ENCODE results near the gene WDR43. TPM values are rescaled to one million over a fixed set of nuclear protein-coding genes. Genes with fewer than 3 reads are reported as not detected.
A peak's percentile ranks its signal among the peaks of the same experiment; 100 is the strongest.

Gene WDR43
- total RNA-seq, 1 donor from 2014 or later, result 37.6 TPM

- peak overlapping the region; percentile 81 for H3K27ac Mint-ChIP-seq (ENCODE audit: unreplicated experiment)
- no peak for DNase-seq (ENCODE audit: low spot score)
Measured at GRCh38 chr2:28927878-28928277, 33.4 kb downstream of the WDR43 start.

DNA sequence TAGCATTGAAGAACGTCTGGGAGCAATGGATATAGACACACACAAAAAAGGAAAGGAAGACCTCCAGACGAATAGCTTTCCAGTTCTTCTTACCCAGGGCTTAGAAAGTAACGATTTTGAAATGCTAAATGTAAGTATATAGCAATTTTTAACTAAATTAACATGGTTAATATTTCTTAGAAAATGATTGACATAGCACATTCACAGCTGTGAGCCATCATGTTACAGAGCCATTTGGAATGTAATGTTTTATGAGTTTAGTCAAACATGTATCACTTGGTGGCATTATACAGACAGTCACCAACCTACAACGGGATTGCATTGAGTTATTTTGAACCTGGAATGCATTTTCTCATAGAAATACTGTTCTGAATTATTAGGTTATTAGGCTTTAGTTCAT, 35.1 kb downstream of the WDR43 start:
- peaks cover 28% of the 10 kb centered on the region for H3K36me3 Mint-ChIP-seq (ENCODE audit: low read depth)
- peak overlapping the region; percentile 14 for H3K27ac Mint-ChIP-seq (ENCODE audit: unreplicated experiment)

More at GRCh38 chr2:28927878-28928277, 33.4 kb downstream of the WDR43 start:
- Mint-ChIP-seq H3K9me3 (ENCODE audit: low read depth) (no peaks in the 10 kb centered on the region), H3K4me3 (ENCODE audit: unreplicated experiment) (no peak overlapping the region), H3K27me3 (ENCODE audit: low read depth) (no peaks in the 10 kb centered on the region), H3K36me3 (ENCODE audit: low read depth) (peaks cover 41% of the 10 kb centered on the region), H3K4me1 (ENCODE audit: low read depth) (peaks cover 35% of the 10 kb centered on the region)
- no peak for TF ChIP-seq CTCF (IDR thresholded peaks at IDR 0.05)

GRCh38 chr2:28930205-28930604, 35.7 kb downstream of the WDR43 start:
- Mint-ChIP-seq H3K4me1 (ENCODE audit: low read depth) (peaks cover 35% of the 10 kb centered on the region), H3K9me3 (ENCODE audit: low read depth) (no peaks in the 10 kb centered on the region), H3K4me3 (ENCODE audit: unreplicated experiment) (no peak overlapping the region), H3K36me3 (ENCODE audit: low read depth) (peaks cover 27% of the 10 kb centered on the region), H3K27me3 (ENCODE audit: low read depth) (no peaks in the 10 kb centered on the region), H3K27ac (ENCODE audit: unreplicated experiment) (peak overlapping the region; percentile 46)
- no peak for DNase-seq (ENCODE audit: low spot score)
- no peak for TF ChIP-seq CTCF (IDR thresholded peaks at IDR 0.05)

More for the DNA sequence above, 35.1 kb downstream of the WDR43 start:
- Mint-ChIP-seq H3K4me3 (ENCODE audit: unreplicated experiment) (no peak overlapping the region), H3K27me3 (ENCODE audit: low read depth) (no peaks in the 10 kb centered on the region), H3K4me1 (ENCODE audit: low read depth) (peaks cover 35% of the 10 kb centered on the region), H3K9me3 (ENCODE audit: low read depth) (no peaks in the 10 kb centered on the region)
- no peak for TF ChIP-seq CTCF (IDR thresholded peaks at IDR 0.05)
- no peak for DNase-seq (ENCODE audit: low spot score)

DNA sequence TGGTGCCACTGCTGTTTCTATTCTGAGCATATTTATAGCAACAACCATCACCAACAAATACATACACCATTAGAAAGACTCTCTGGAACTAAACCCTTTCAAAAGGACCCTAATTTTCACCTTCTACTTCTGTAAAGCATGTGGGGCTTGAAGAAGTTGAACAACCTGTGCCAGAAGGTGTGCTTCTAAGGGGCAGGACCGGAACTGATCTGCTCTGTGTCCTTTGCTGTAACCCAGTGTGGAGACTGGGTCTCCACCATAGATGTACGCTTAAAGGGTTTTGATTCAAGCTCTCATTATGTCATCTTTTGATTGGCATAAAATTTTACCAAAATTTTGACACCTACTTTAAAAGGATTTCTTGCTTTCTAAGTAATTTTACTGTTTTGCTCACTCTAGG, 40.3 kb downstream of the WDR43 start:
- Mint-ChIP-seq H3K27ac (ENCODE audit: unreplicated experiment) (no peak overlapping the region), H3K4me3 (ENCODE audit: unreplicated experiment) (no peak overlapping the region), H3K4me1 (ENCODE audit: low read depth) (peaks cover 7% of the 10 kb centered on the region), H3K9me3 (ENCODE audit: low read depth) (no peaks in the 10 kb centered on the region), H3K27me3 (ENCODE audit: low read depth) (no peaks in the 10 kb centered on the region), H3K36me3 (ENCODE audit: low read depth) (peaks cover 23% of the 10 kb centered on the region)
- TF ChIP-seq CTCF (IDR thresholded peaks at IDR 0.05), result no peak
- DNase-seq (ENCODE audit: low spot score), result no peak

GRCh38 chr2:28941008-28941407, 46.5 kb downstream of the WDR43 start:
- no peak for TF ChIP-seq CTCF (IDR thresholded peaks at IDR 0.05)
- no peaks in the 10 kb centered on the region for H3K27me3 Mint-ChIP-seq (ENCODE audit: low read depth)
- DNase-seq (ENCODE audit: low spot score), result no peak
- H3K27ac Mint-ChIP-seq (ENCODE audit: unreplicated experiment), result peak overlapping the region; percentile 17
- H3K4me1 Mint-ChIP-seq (ENCODE audit: low read depth), result no peaks in the 10 kb centered on the region
- H3K4me3 Mint-ChIP-seq (ENCODE audit: unreplicated experiment), result no peak overlapping the region
- no peaks in the 10 kb centered on the region for H3K9me3 Mint-ChIP-seq (ENCODE audit: low read depth)
- peaks cover 43% of the 10 kb centered on the region for H3K36me3 Mint-ChIP-seq (ENCODE audit: low read depth)

All from chondrocyte (in vitro differentiated cells).